OCI-LY3 (cell line): ENCODE results near the gene IL22.

Experiments
- H2AFZ ChIP-seq: fragments of 200-600, 300-600 bp; shearing (Covaris generic); 2 replicates; pipeline ENCODE4 v1.6.0; 2014; ENCODE audit warnings: antibody characterized with exemption, low read depth, low read length
- H3K27ac ChIP-seq: fragments of 200-600, 300-600 bp; sonication (generic); 2 replicates; pipeline ENCODE4 v1.5.1; 2014; ENCODE audit warnings: mild to moderate bottlenecking, low read length, moderate library complexity, mixed read lengths
- H3K27me3 ChIP-seq: fragments of 200-600, 300-600 bp; sonication (generic); 2 replicates; pipeline ENCODE4 v1.6.1; 2014; ENCODE audit warnings: low read depth, low read length, mixed read lengths
- H3K36me3 ChIP-seq: fragments of 200-600, 300-600 bp; sonication (generic); replicated peaks from 2 replicates; pipeline ENCODE3; 2014; ENCODE audit warnings: low read depth, low read length, mixed read lengths
- H3K4me1 ChIP-seq: fragments of 300-600, 200-600 bp; sonication (generic); 2 replicates; pipeline ENCODE4 v1.6.1; 2014; ENCODE audit warnings: low read length, mixed read lengths
- H3K4me2 ChIP-seq: fragments of 200-600, 300-600 bp; sonication (generic); 2 replicates; pipeline ENCODE4 v1.6.1; 2014; ENCODE audit warnings: low read length, mixed read lengths
- H3K4me3 ChIP-seq: fragments of 300-600, 200-600 bp; sonication (generic); 2 replicates; pipeline ENCODE4 v1.5.1; 2014; ENCODE audit warnings: antibody characterized with exemption, mild to moderate bottlenecking, low read length, moderate library complexity
- H3K79me2 ChIP-seq: fragments of 300-600, 200-600 bp; shearing (Covaris generic); 2 replicates; pipeline ENCODE4 v1.6.1; 2014; ENCODE audit warnings: mild to moderate bottlenecking, low read length, mixed read lengths
- H3K9ac ChIP-seq: fragments of 300-600, 200-600 bp; shearing (Covaris generic); 2 replicates; pipeline ENCODE4 v1.6.0; 2014; ENCODE audit warnings: mild to moderate bottlenecking, low read length, moderate library complexity
- H3K9me3 ChIP-seq: fragments of 200-600, 300-600 bp; shearing (Covaris generic); 2 replicates; pipeline ENCODE4 v1.6.1; 2014; ENCODE audit warnings: low read length, mixed read lengths; ENCODE audit not compliant: insufficient read depth
- H4K20me1 ChIP-seq: fragments of 200-600, 300-600 bp; sonication (generic); 2 replicates; pipeline ENCODE4 v1.6.1; 2016; ENCODE audit warnings: low read length, mixed read lengths; ENCODE audit not compliant: insufficient read depth
- EZH2phosphoT487 ChIP-seq: fragments of 200-600 bp; shearing (Covaris generic); IDR thresholded peaks from 2 replicates; pipeline ENCODE4 v1.6.1; 2018; ENCODE audit warnings: antibody characterized with exemption, mixed run types, low read depth
- TF ChIP-seq, protein P1 (sequence below): fragments of 200-600, 300-600 bp; sonication (generic); IDR thresholded peaks from 2 replicates; pipeline ENCODE4 v1.5.1; 2014; ENCODE audit warnings: antibody characterized with exemption, low read length, low read depth

Gene IL22

DNA sequence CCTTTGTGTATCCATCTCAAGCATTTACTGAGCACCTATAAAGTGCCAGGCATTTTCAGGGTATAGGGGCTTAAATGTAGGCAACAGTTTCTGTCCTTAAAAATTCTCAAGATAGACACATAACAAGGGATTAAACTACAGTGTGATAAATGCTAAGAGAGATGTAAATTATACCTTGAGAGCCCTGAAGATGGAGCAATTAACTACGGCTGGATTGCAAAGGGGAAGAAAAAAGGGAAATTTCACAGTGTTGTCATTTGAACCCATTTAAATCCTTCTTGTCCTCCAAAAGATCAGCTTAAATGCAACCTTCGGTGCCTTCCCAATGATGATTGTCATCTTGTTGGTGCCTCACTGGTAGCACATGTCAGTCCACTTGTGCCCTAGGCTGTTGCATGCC, 16.3 kb downstream of the IL22 start:
- no peak for TF ChIP-seq EZH2phosphoT487
- TF ChIP-seq, protein P1, sequence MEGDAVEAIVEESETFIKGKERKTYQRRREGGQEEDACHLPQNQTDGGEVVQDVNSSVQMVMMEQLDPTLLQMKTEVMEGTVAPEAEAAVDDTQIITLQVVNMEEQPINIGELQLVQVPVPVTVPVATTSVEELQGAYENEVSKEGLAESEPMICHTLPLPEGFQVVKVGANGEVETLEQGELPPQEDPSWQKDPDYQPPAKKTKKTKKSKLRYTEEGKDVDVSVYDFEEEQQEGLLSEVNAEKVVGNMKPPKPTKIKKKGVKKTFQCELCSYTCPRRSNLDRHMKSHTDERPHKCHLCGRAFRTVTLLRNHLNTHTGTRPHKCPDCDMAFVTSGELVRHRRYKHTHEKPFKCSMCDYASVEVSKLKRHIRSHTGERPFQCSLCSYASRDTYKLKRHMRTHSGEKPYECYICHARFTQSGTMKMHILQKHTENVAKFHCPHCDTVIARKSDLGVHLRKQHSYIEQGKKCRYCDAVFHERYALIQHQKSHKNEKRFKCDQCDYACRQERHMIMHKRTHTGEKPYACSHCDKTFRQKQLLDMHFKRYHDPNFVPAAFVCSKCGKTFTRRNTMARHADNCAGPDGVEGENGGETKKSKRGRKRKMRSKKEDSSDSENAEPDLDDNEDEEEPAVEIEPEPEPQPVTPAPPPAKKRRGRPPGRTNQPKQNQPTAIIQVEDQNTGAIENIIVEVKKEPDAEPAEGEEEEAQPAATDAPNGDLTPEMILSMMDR = peak; percentile 50
- Histone ChIP-seq H4K20me1 (no peaks in the 10 kb centered on the region), H3K4me1 (peaks cover 40% of the 10 kb centered on the region), H3K79me2 (no peaks in the 10 kb centered on the region), H3K36me3 (no peaks in the 10 kb centered on the region), H3K9me3 (no peaks in the 10 kb centered on the region), H3K27me3 (no peaks in the 10 kb centered on the region), H3K9ac (peak overlapping the region; percentile 48), H3K4me2 (peak overlapping the region; percentile 91), H3K4me3 (peak overlapping the region; percentile 77), H2AFZ (peak overlapping the region; percentile 97), H3K27ac (no peak overlapping the region)

DNA sequence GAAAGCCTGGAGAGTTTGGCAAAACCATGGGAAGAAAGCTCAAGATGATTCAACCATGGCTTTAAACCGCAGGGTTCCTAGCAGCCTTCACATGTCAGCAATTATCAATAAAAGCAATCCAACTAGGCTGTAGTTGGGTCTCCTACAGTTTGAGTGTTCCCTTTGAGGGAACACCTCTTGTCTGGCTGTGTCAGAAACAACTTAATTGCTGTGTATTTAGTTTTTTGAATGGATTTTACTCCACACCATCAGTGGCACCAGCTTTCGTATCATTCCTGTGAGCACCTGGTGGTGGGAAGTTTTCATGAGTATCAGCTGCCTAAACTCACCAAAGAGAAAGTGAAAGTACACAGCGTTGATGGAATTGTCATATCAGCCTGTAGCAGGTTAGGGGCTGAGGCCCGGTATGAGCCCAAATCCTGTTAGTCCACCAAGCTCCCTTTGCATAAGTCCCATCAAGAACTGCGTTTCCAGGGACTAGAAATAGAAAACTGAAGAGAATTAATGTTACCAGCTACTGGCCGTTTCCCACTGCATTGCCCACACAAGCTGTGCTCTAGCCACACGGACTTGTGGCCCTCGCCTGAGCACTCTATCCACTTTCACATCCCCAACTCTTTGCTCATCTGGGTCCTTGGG, 16.9 kb downstream of the IL22 start:
- Histone ChIP-seq H3K4me1 (peaks cover 39% of the 10 kb centered on the region), H3K4me3 (peak overlapping the region; percentile 77), H3K27ac (no peak overlapping the region), H4K20me1 (no peaks in the 10 kb centered on the region), H3K9me3 (no peaks in the 10 kb centered on the region), H3K9ac (peak overlapping the region; percentile 48), H3K79me2 (no peaks in the 10 kb centered on the region), H3K4me2 (peak overlapping the region; percentile 91), H3K36me3 (no peaks in the 10 kb centered on the region), H3K27me3 (no peaks in the 10 kb centered on the region), H2AFZ (peak overlapping the region; percentile 97)
- TF ChIP-seq EZH2phosphoT487 = no peak
- TF ChIP-seq, protein P1 = no peak

DNA sequence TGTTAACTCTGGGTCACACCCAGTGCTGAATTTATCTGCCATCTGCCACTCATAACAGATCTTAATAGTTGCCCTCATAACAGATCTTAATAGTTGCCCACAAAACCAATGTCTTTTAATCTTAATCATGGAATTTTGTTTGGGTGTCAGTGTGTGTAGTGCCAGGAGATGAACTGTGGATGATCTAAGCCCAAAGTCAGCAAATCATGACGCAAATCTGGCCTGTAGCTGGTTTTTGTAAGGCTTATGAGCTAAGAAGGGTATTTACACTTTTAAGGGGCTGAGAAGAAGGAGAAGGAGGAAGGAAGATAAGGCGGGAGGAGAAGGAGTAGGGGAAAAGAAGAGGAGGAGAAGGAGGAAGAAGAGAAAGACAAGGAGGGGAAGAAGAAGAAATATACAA, 17.8 kb downstream of the IL22 start:
- H3K4me2 ChIP-seq = no peak overlapping the region
- no peaks in the 10 kb centered on the region for H3K36me3 ChIP-seq
- no peak overlapping the region for H3K9ac ChIP-seq
- no peaks in the 10 kb centered on the region for H3K79me2 ChIP-seq
- no peak overlapping the region for H3K27ac ChIP-seq
- H2AFZ ChIP-seq = no peak overlapping the region
- H3K9me3 ChIP-seq = no peaks in the 10 kb centered on the region
- TF ChIP-seq, protein P1 = no peak
- TF ChIP-seq EZH2phosphoT487 = no peak
- H3K4me1 ChIP-seq = peaks cover 38% of the 10 kb centered on the region
- no peak overlapping the region for H3K4me3 ChIP-seq
- H3K27me3 ChIP-seq = no peaks in the 10 kb centered on the region
- no peaks in the 10 kb centered on the region for H4K20me1 ChIP-seq

DNA sequence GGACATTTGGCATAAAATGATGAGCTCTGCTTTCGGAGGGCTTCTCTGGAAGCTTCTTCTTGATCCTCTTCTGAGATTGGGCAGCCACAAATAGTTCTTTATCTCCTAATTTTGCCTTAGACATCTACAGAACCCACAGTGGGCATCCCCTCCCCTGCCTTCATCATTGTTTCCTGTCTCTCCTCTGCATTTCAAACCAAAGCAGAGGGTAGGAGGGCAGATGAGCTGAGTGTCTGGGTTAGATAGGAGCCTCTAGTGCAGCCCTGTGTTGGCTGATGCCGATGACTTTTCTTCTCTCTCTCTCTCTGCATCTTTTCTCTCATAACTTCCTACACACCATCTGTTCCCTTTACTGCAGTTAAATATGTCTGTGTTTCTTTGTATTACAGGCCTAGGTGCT, 19.3 kb downstream of the IL22 start:
- Histone ChIP-seq H3K9me3 (no peaks in the 10 kb centered on the region), H3K27me3 (no peaks in the 10 kb centered on the region), H3K27ac (no peak overlapping the region), H3K9ac (no peak overlapping the region), H3K36me3 (no peaks in the 10 kb centered on the region), H3K4me1 (peaks cover 30% of the 10 kb centered on the region), H4K20me1 (no peaks in the 10 kb centered on the region), H2AFZ (no peak overlapping the region), H3K79me2 (no peaks in the 10 kb centered on the region), H3K4me2 (no peak overlapping the region), H3K4me3 (no peak overlapping the region)
- no peak for TF ChIP-seq EZH2phosphoT487
- TF ChIP-seq, protein P1 = no peak
